Activated CD8-positive, alpha-beta memory T cell treated with anti-CD3 and anti-CD28 coated beads, Interleukin-2, amount 50 U/mL, for 4 hours (primary cell): ENCODE measurements around the gene VSTM1.

Experiments used
- DNase-seq: peaks from one replicate; pipeline ENCODE4 v3.0.0-alpha.2; 2020

The VSTM1 gene

GRCh38 chr19:54009440-54009839 lies 54.3 kb downstream of the VSTM1 start:
- no peak for DNase-seq

- DNase-seq, result no peak
Observed at GRCh38 chr19:54002495-54003315, 61.0 kb downstream of the VSTM1 start.

DNA sequence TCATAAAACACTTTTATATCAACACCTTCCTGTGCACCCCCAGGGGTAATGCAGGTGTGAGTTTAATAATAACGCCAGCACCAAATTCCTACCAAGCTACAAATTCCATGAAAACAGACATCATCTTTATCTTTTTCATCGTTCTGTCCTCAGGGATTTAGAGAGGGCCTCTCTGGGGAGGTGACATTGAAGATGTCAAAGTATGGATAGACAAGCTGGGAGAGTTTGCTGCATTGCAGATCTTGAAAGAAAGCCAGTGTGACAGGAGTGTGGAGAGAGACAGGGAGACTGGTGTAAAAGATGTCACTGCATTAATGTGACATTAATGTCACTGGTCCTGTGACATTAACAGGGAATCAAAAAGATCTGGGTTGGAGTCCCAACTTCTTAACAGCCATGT lies 62.2 kb downstream of the VSTM1 start:
- DNase-seq, result no peak

- DNase-seq, result no peak
Observed at GRCh38 chr19:53999694-54000093, 64.0 kb downstream of the VSTM1 start.

- DNase-seq, result no peak
Observed at GRCh38 chr19:53998223-53998622, 65.5 kb downstream of the VSTM1 start.

GRCh38 chr19:53994811-53995210 lies 68.9 kb downstream of the VSTM1 start:
- no peak for DNase-seq

- no peak for DNase-seq
Observed at GRCh38 chr19:53993448-53993847, 70.2 kb downstream of the VSTM1 start.

GRCh38 chr19:53992815-53993214 lies 70.9 kb downstream of the VSTM1 start:
- no peak for DNase-seq

GRCh38 chr19:53992211-53992610 lies 71.5 kb downstream of the VSTM1 start:
- no peak for DNase-seq

- no peak for DNase-seq
Observed at GRCh38 chr19:53991224-53992113, 72.2 kb downstream of the VSTM1 start, which contains the start of gene CACNG6. Gene CACNG6, plus strand, starts transcription at chr19:53991637. Its CDS starts 1,241 bp downstream, at chr19:53992878.
